Measurements from ENCODE around the gene IL4R. TPM values are rescaled to one million over a fixed set of nuclear protein-coding genes. Genes with fewer than 3 reads are reported as not detected.

IL4R gene
- total RNA-seq, 1 experiment from 2014 or later = 28.6 TPM

GRCh38 chr16:27355610-27356009, 41.8 kb downstream of the IL4R start:
- Histone ChIP-seq H2BK120ac (ENCODE audit: low read depth, low read length, poor library complexity, severe bottlenecking) (no peak overlapping the region), H2BK20ac (ENCODE audit: low read depth, low read length, poor library complexity, severe bottlenecking) (no peak overlapping the region), H3K4me2 (ENCODE audit: insufficient read depth, insufficient read length, low read length) (no peak overlapping the region), H4K5ac (ENCODE audit: insufficient read length, low read depth, low read length) (no peak overlapping the region), H2BK12ac (ENCODE audit: insufficient read length, low read depth, low read length) (no peak overlapping the region), H3K79me2 (ENCODE audit: insufficient read depth, low read length) (no peaks in the 10 kb centered on the region), H2AK5ac (ENCODE audit: insufficient read length, low read length) (no peak overlapping the region), H2BK5ac (ENCODE audit: insufficient read length, low read length) (no peak overlapping the region), H3K23ac (ENCODE audit: insufficient read length, low read depth, low read length) (no peak overlapping the region), H4K20me1 (ENCODE audit: control insufficient read depth, insufficient read depth, insufficient read length) (no peaks in the 10 kb centered on the region), H3K18ac (ENCODE audit: insufficient read length, low read depth, low read length) (no peak overlapping the region), H4K8ac (replicated peaks; ENCODE audit: insufficient read length, low read depth, low read length) (no peak overlapping the region), H4K91ac (ENCODE audit: insufficient read length, low read depth, low read length) (no peak overlapping the region), H3K79me1 (ENCODE audit: insufficient read depth, low read depth, low read length, poor library complexity, severe bottlenecking) (no peaks in the 10 kb centered on the region), H3K27me3 (ENCODE audit: insufficient read depth, low read length) (no peaks in the 10 kb centered on the region), H3K56ac (ENCODE audit: insufficient read length, low read depth, low read length) (no peak overlapping the region), H3K9me3 (ENCODE audit: control insufficient read depth, low read depth, low read length) (peaks cover 6% of the 10 kb centered on the region), H3K4ac (ENCODE audit: low read depth, low read length) (no peak overlapping the region), H3T11ph (ENCODE audit: low read length) (no peak overlapping the region), H3K9ac (ENCODE audit: extremely low read depth, insufficient read length, low read length) (no peak overlapping the region), H2AFZ (ENCODE audit: low read length) (no peak overlapping the region), H3K4me1 (ENCODE audit: insufficient read depth, low read length) (no peaks in the 10 kb centered on the region), H2BK15ac (ENCODE audit: low read depth, low read length) (no peak overlapping the region), H3K27ac (ENCODE audit: insufficient read length, low read depth, low read length) (no peak overlapping the region), H3K23me2 (ENCODE audit: insufficient read length, low read depth, low read length, poor library complexity, severe bottlenecking) (no peaks in the 10 kb centered on the region), H3K14ac (ENCODE audit: insufficient read depth, low read length) (no peak overlapping the region)
- TF ChIP-seq CTCF (conservative IDR thresholded peaks at IDR 0.05) = peak; percentile 60
- peak overlapping the region in 1 of 3 experiments; percentile 92; a peak in 2 of 7 replicates for H3K27ac Mint-ChIP-seq
- H3K4me3 Mint-ChIP-seq = no peak overlapping the region
- H3K9me3 Mint-ChIP-seq = no peaks in the 10 kb centered on the region; a peak in 1 of 5 replicates
- peaks cover 30 to 57% (median 41%) of the 10 kb centered on the region in 3 experiments; a peak in 6 of 7 replicates for H3K36me3 Mint-ChIP-seq (ENCODE audit: insufficient read depth in 1 of 3, low read depth in 3 of 3)
- no CpG with 5 or more reads among the region's 12 CpGs for WGBS (ENCODE audit: extremely low coverage, insufficient read length, low lambda C conversion rate)
- no peaks in the 10 kb centered on the region for H3K27me3 Mint-ChIP-seq (ENCODE audit: low read depth)
- peaks cover 5 to 6% of the 10 kb centered on the region in 2 experiments for H3K4me1 Mint-ChIP-seq
- peak; percentile 84 for DNase-seq
